T-helper 2 cell treated with Interferon-gamma antibody and Interleukin-4, amounts not matched to agents 5 μg/mL and 100 μg/mL, for 36 hours (primary cell): ENCODE results near the gene DNAJC22.
"Not testable (repeated sequence)": the region's sequence is repeated elsewhere in the genome, so short reads cannot be mapped to it uniquely, and the experiment has no call there.

ENCODE experiments used
- DNase-seq: peaks from one replicate; pipeline ENCODE4 v3.0.0; 2021; ENCODE audit warnings: low spot score
- H3K27ac Mint-ChIP-seq: one replicate; pipeline ENCODE4 v1.8.0; 2021; ENCODE audit warnings: mild to moderate bottlenecking, mixed read lengths
- H3K27me3 Mint-ChIP-seq: one replicate; pipeline ENCODE4 v1.8.0; 2021; ENCODE audit warnings: low read depth, mixed read lengths
- H3K36me3 Mint-ChIP-seq: one replicate; pipeline ENCODE4 v1.8.0; 2021; ENCODE audit warnings: low read depth, mixed read lengths
- H3K4me1 Mint-ChIP-seq: one replicate; pipeline ENCODE4 v1.8.0; 2021; ENCODE audit warnings: low read depth, mixed read lengths
- H3K4me3 Mint-ChIP-seq: one replicate; pipeline ENCODE4 v1.8.0; 2022; ENCODE audit warnings: mild to moderate bottlenecking, moderate library complexity, mixed read lengths
- H3K9me3 Mint-ChIP-seq: one replicate; pipeline ENCODE4 v1.8.0; 2021; ENCODE audit warnings: mixed read lengths

The DNAJC22 gene

DNA sequence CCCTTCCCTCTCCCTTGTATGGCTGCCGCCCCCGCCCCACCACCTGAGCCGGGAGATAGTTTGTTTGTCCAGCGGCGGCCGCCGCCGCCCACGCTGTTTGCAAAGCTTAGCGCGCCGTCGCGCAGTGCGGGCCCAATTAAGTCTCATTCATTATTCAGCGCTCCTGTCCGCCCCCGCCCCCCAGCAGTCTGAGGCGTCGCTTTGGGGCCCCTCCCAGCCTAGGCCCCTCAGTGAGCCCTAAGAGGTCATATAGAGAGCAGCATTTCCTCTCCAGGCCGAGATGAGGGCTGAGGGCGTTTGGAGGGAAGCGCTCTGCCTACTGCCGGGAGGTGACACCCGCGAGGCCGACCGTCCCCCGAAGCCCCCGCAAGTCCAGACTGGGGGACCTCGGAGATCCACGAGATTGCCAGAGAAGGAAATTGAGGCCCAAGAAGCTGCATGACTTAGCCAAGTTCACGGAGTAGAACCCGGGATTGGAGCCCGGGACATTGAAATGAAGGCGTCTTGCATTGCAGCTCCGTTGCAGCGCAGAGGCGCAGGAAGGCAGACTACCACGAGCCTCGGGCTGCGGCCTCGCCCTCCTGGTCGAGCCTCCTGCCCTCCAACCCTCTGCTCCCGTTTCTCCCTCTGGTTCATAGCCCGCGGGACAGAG is at the start of gene DNAJC22:
Gene DNAJC22 (plus strand): TSS at position 230 of the 652 bp plus-strand sequence. CDS start 1,985 bp downstream, outside the sequence.
- H3K27me3 Mint-ChIP-seq, result peaks cover 74% of the 10 kb centered on the region
- H3K9me3 Mint-ChIP-seq, result no peaks in the 10 kb centered on the region
- DNase-seq, result no peak
- peak within 1 kb of the TSS; percentile 73 for H3K4me3 Mint-ChIP-seq
- H3K27ac Mint-ChIP-seq, result no peak within 1 kb of the TSS
- H3K4me1 Mint-ChIP-seq, result peaks cover 20% of the 10 kb centered on the region
- H3K36me3 Mint-ChIP-seq, result no peaks in the 10 kb centered on the region

DNA sequence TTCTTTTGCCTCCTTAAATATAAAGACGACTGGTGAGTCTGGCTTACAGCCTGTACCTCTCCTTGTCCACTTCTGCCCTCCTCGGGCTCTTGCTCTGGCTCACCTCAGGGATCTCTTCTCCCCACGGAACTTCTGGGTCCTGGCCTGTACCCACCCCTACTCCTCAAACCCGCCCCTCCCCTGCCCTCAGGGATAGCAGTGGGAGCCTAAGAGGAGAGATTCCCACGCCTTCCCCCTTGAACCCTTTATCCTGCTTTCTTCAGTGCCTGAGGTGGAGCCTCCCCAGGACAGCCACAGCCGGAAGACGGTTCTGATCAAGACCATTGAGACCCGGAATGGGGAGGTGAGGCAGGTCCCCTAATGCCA is 49.0 kb upstream of the DNAJC22 start:
- Mint-ChIP-seq H3K9me3 (no peaks in the 10 kb centered on the region), H3K27me3 (peaks cover 41% of the 10 kb centered on the region), H3K27ac (no peak overlapping the region), H3K4me1 (peaks cover 29% of the 10 kb centered on the region), H3K36me3 (no peaks in the 10 kb centered on the region), H3K4me3 (peak overlapping the region; percentile 69)
- no peak for DNase-seq

DNA sequence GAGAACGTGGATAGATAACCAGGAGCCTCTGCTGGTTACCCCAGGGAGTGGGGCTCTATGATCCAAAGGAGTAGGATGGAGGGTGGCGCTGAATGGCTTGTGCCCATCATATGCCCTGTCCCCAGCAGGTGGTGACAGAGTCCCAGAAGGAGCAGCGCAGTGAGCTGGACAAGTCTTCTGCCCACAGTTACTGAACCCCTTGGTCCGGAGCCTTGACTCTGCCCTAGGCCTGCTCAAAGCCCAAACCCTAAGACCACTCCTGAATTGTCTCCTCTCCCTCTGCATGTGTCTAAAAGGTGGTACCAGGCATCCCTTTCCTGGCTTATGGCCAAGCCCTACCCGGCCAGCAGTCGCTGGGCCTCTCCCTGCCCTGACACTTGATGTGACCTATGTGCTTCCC is 48.5 kb upstream of the DNAJC22 start:
- Mint-ChIP-seq H3K36me3 (no peaks in the 10 kb centered on the region), H3K27me3 (peaks cover 42% of the 10 kb centered on the region), H3K4me1 (peaks cover 29% of the 10 kb centered on the region), H3K4me3 (peak overlapping the region; percentile 69), H3K9me3 (no peaks in the 10 kb centered on the region), H3K27ac (no peak overlapping the region)
- DNase-seq, result no peak

DNA sequence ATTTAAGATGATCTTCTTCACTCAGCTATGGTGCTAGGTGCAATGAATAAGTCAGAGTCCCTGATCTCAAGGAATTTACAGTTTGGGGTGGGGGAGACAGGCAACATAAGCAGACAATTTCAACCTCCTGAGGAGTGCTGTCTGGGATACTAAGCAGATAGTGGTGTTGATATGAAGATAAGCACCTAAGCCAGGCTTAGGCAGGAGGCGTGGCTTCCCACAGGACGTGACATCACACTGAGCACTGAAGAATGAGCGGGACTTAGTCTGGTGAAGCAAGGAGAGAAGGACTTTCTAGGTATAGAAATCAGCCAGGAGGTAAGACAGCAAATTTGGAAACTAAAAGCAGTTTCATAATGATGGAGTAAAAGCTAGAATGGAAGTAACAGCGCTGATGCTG is 44.9 kb upstream of the DNAJC22 start:
- Mint-ChIP-seq H3K27me3 (peaks cover 23% of the 10 kb centered on the region), H3K9me3 (no peaks in the 10 kb centered on the region), H3K27ac (peak overlapping the region; percentile 55), H3K36me3 (no peaks in the 10 kb centered on the region), H3K4me3 (peak overlapping the region; percentile 57), H3K4me1 (peaks cover 23% of the 10 kb centered on the region)
- peak; percentile 32 for DNase-seq

DNA sequence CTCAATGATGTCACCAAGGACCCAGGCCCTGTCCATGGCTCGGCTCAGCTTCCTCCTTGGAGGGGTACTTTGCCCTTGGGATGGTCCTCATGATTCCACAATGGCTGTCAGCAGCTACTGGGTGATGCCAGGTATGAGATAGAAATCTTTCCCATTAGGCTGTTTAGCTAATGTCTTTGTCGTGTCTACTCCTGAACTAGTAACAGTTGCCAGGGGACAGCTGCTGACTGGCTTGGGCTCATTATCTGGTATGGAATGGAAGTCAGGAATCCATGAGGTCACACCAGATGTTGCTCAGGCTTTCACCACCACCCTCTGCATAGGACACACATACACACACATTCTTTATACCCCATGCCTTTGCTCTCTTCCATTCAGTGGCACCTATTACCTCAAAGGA is 42.5 kb upstream of the DNAJC22 start:
- Mint-ChIP-seq H3K36me3 (no peaks in the 10 kb centered on the region), H3K27me3 (peaks cover 22% of the 10 kb centered on the region), H3K4me1 (peaks cover 15% of the 10 kb centered on the region), H3K9me3 (no peaks in the 10 kb centered on the region), H3K4me3 (no peak overlapping the region), H3K27ac (no peak overlapping the region)
- no peak for DNase-seq

DNA sequence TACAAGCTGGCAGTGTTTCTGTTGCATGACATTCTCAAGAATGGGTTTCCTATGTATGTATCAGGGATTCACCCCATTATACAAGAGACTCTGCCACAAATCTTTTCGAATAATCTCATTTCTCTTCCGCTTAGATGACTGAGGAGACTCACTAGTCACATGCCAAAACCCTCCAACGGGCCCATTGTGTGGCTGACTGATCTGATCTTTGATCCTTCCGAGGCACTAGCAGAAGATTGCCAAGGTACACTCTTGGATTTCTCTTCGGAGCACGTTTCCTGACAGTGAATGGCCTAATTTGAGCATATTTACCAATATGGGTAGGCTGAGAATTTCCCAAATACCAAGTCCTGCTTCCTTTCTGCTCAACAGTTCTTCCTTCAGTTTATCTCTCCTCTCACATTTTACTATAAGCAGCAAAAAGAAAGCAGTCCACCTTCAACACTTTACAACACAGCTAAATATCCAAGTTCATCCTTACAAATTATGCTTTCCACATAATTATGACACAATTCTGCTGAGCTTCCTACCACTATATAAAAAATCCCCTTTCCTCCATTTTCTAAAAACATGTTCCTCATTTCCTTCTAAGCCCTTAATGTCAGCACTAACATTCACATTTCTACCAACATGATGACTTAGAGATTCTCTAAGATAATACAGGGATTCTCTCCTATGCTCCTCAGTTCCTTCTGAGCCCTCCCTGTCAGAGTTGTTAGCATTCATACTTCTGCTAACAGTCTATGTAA is 40.8 kb upstream of the DNAJC22 start:
- Mint-ChIP-seq H3K36me3 (no peaks in the 10 kb centered on the region), H3K4me1 (peaks cover 14% of the 10 kb centered on the region), H3K27ac (no peak overlapping the region), H3K4me3 (no peak overlapping the region), H3K27me3 (peaks cover 34% of the 10 kb centered on the region), H3K9me3 (no peaks in the 10 kb centered on the region)
- DNase-seq, result no peak

DNA sequence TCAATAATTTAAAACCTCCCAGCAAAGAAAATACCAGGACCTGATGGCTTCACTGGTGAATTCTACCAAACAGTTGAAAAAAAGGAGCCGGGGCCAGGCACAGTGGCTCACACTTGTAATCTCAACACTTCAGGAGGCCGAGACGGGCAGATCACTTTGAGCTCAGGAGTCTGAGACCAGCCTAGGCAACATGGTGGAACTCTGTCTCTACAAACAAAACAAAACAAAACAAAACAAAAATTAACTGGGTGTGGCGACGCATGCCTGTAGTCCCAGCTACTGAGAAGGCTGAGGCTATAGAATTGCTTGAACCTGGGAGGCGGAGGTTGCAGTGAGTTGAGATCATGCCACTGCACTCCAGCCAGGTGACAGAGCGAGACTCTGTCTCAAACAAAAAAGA is 37.3 kb upstream of the DNAJC22 start:
- Mint-ChIP-seq H3K4me1 (peaks cover 5% of the 10 kb centered on the region), H3K36me3 (no peaks in the 10 kb centered on the region), H3K27ac (no peak overlapping the region), H3K27me3 (peaks cover 35% of the 10 kb centered on the region), H3K4me3 (no peak overlapping the region), H3K9me3 (no peaks in the 10 kb centered on the region)
- no peak for DNase-seq

DNA sequence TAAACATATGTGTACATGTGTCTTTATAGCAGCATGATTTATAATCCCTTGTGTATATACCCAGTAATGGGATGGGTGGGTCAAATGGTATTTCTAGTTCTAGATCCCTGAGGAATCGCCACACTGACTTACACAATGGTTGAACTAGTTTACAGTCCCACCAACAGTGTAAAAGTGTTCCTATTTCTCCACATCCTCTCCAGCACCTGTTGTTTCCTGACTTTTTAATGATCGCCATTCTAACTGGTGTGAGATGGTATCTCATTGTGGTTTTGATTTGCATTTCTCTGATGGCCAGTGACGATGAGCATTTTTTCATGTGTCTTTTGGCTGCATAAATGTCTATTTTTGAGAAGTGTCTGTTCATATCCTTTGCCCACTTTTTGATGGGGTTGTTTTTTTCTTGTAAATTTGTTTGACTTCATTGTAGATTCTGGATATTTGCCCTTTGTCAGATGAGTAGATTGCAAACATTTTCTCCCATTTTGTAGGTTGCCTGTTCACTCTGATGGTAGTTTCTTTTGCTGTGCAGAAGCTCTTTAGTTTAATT is 36.2 kb upstream of the DNAJC22 start:
- not testable (repeated sequence) for H3K27ac Mint-ChIP-seq, H3K4me1 Mint-ChIP-seq, DNase-seq, H3K9me3 Mint-ChIP-seq, H3K4me3 Mint-ChIP-seq, H3K36me3 Mint-ChIP-seq
- peaks cover 33% of the 10 kb centered on the region for H3K27me3 Mint-ChIP-seq

DNA sequence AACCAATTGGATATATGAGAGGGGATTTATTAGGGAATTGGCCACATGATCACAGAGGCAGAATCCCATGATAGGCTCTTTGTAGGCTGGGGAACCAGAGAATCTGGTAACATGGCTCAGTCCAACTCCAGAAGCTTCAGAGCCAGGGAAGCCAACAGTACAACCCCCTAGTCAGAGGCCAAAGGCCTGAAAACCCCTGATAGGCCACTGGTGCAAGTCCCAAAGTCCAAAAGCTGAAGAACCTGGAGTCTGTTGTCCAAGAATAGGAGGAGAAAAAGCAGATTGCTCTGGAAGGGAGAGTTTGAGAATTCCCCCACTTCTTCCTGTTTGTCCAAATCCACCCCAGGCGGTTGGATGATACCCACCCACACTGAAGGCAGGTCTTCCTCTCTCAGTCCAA is 31.9 kb upstream of the DNAJC22 start:
- DNase-seq, result no peak
- H3K36me3 Mint-ChIP-seq, result no peaks in the 10 kb centered on the region
- no peaks in the 10 kb centered on the region for H3K9me3 Mint-ChIP-seq
- H3K27me3 Mint-ChIP-seq, result peaks cover 11% of the 10 kb centered on the region
- no peak overlapping the region for H3K4me3 Mint-ChIP-seq
- no peaks in the 10 kb centered on the region for H3K4me1 Mint-ChIP-seq
- no peak overlapping the region for H3K27ac Mint-ChIP-seq

DNA sequence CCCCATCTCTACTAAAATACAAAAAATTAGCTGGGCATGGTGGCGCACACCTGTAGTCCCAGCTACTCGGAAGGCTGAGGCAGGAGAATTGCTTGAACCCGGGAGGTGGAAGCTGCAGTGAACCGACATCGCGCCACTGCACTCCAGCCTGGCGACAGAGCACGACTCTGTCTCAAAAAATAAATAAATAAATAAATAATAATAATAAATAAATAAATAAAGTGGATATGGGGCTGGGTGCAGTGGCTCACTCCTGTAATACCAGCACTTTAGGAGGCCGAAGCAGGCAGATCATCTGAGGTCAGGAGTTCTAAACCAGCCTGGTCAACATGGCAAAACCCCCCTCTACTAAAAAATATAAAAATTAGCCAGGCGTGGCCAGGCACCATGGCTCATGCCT is 29.6 kb upstream of the DNAJC22 start:
- not testable (repeated sequence) for H3K27me3 Mint-ChIP-seq, H3K27ac Mint-ChIP-seq, DNase-seq, H3K9me3 Mint-ChIP-seq, H3K4me3 Mint-ChIP-seq, H3K4me1 Mint-ChIP-seq, H3K36me3 Mint-ChIP-seq

DNA sequence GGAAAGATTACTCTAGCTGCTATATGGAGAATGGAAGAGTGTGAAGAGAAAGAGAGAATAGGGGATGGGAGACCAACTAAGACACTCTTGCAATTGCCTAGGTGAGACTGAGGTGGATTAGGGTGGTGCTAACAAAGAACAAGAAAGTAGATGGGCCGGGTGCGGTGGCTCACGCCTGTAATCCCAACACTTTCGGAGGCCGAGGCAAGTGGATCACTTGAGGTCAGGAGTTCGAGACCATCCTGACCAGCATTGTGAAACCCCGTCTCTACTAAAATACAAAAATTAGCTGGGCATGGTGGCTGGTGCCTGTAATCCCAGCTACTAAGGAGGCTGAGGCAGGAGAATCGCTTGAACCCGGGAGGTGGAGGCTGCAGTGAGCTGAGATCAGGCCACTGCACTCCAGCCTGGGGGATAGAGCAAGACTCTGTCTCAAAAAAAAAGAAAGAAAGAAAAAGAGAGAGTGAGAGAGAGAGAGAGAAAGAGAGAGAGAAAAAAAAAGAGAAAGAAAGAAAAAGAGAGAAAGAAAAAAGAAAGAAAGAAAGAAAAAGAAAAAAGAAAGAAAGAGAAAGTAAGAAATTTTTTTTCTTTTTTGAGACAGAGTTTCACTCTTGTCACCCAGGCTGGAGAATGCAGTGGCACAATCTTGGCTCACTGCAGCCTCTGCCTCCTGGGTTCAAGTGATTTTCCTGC is 26.1 kb upstream of the DNAJC22 start:
- DNase-seq, H3K27me3 Mint-ChIP-seq, H3K9me3 Mint-ChIP-seq: not testable (repeated sequence)
- Mint-ChIP-seq H3K27ac (peak overlapping the region; percentile 41), H3K4me1 (peaks cover 15% of the 10 kb centered on the region), H3K36me3 (peaks cover 14% of the 10 kb centered on the region), H3K4me3 (peak overlapping the region; percentile 24)

DNA sequence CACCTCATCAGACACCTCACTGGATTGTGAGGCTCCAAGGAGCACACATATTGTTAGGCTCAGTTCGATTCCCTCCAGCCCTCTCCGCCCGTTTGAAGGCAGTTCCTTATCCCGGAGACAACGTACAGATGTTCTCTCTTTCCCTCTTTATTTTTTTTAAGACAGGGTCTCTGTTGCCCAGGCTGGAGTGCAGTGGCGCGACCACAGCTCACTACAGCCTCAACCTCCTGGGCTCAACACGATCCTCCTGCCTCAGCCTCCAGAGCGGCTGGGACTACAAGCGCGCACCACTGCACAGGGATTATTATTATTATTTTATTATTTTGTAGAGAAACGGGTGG is 24.4 kb upstream of the DNAJC22 start:
- DNase-seq, result no peak
- H3K36me3 Mint-ChIP-seq, result peaks cover 26% of the 10 kb centered on the region
- peak overlapping the region; percentile 95 for H3K27ac Mint-ChIP-seq
- peak overlapping the region; percentile 99 for H3K4me3 Mint-ChIP-seq
- no peaks in the 10 kb centered on the region for H3K27me3 Mint-ChIP-seq
- H3K4me1 Mint-ChIP-seq, result peaks cover 21% of the 10 kb centered on the region
- no peaks in the 10 kb centered on the region for H3K9me3 Mint-ChIP-seq

DNA sequence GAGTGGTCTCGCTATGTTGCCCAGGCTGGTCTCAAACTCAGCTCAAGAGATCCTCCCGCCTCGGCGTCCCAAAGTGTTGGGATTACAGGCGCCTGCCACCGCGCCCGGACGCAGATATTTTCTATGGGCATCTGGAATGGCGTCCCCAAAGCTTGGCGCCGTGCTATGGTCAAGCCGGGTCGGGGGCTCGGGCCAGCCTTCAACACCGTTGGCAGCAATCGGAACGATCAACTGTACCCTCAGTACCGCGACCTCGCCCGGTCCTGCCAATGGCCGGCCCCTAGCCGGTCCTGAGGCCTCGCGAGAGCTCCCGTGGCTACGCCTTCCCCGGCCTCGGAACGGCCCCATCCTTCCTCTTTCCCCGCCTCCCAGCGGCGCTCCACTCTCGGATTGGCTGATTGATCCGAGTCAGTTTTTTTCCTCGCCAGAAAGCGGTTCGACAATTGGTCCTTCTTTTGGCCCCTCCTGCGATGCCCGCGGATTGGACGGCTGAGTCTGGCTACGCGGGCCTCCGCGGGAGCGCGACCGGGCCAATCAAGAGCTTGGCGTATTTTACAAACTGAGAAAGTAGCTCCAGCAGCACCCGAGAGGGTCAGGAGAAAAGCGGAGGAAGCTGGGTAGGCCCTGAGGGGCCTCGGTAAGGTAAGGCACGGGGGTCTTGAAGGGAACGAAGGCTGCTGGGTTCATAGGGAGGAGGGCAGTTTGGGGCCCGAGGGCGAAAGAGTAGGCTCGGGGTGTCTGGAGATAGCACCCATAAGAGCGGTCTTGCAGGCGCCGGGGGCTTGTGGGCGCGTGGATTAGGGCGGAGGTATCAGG is 23.8 kb upstream of the DNAJC22 start, which contains the start of gene TROAP:
Gene TROAP (plus strand): TSS at position 548 of the 816 bp plus-strand sequence. CDS start 354 bp downstream, outside the sequence.
- Mint-ChIP-seq H3K27me3 (no peaks in the 10 kb centered on the region), H3K36me3 (peaks cover 31% of the 10 kb centered on the region), H3K4me1 (peaks cover 21% of the 10 kb centered on the region), H3K27ac (peak within 1 kb of the TSS; percentile 95), H3K4me3 (peak within 1 kb of the TSS; percentile 99), H3K9me3 (no peaks in the 10 kb centered on the region)
- peak; percentile 97 for DNase-seq
